IMR-90 (cell line): ENCODE measurements around the gene PITPNM3. TPM values are rescaled to one million over a fixed set of nuclear protein-coding genes. Genes with fewer than 3 reads are reported as not detected.

Experiments
- ATAC-seq: fragments of 200-7000 bp; cut with Tn5 transposase; 2 replicates; pipeline ENCODE4 v1.9.1; 2020; ENCODE audit warnings: low read depth, mild to moderate bottlenecking, moderate library complexity
- BruUV-seq: library from RNA; stranded (reverse); fragments of 400-500 nt; replicated peaks from 2 replicates; lab custom pipeline; 2021; lab: Mats Ljungman, UMichigan
- CTCF ChIA-PET: fragments of 300-600 bp; formaldehyde crosslinking; extraction: SDS; loops from one replicate; lab custom pipeline; 2021; ENCODE audit warnings: antibody characterized with exemption; lab: Yijun Ruan, JAX
- POLR2A ChIA-PET: fragments of 300-600 bp; sonication (Branson Sonifier 250); formaldehyde crosslinking; loops from one replicate; lab custom pipeline; 2022; ENCODE audit warnings: antibody characterized with exemption; ENCODE audit not compliant: unreplicated experiment; lab: Charles Lee
- DNase-seq: peaks from one replicate; pipeline ENCODE4 v3.0.0; 2013
- H2AFZ ChIP-seq: replicated peaks from 2 replicates; pipeline ENCODE3; 2013; ENCODE audit warnings: low read length, mild to moderate bottlenecking; ENCODE audit not compliant: poor library complexity
- H2AK5ac ChIP-seq: 2 replicates; pipeline ENCODE4 v1.6.1; 2013; ENCODE audit warnings: low read depth, low read length, inconsistent platforms
- H2AK9ac ChIP-seq: replicated peaks from 2 replicates; pipeline ENCODE3; 2013; ENCODE audit warnings: mild to moderate bottlenecking, low read depth, low read length, moderate library complexity; ENCODE audit not compliant: poor library complexity
- H2BK120ac ChIP-seq: 2 replicates; pipeline ENCODE4 v1.6.1; 2013; ENCODE audit warnings: low read depth, low read length, inconsistent platforms
- H2BK15ac ChIP-seq: 3 replicates; pipeline ENCODE4 v1.6.1; 2013; ENCODE audit warnings: low read depth, low read length, inconsistent platforms
- H2BK20ac ChIP-seq: 2 replicates; pipeline ENCODE4 v1.6.1; 2013; ENCODE audit warnings: low read depth, mild to moderate bottlenecking, inconsistent platforms, low read length, moderate library complexity
- H2BK5ac ChIP-seq: 2 replicates; pipeline ENCODE4 v1.6.1; 2013; ENCODE audit warnings: mild to moderate bottlenecking, low read depth, low read length, inconsistent platforms; ENCODE audit not compliant: poor library complexity, severe bottlenecking
- H3K14ac ChIP-seq: replicated peaks from 2 replicates; pipeline ENCODE4 v1.6.1; 2013; ENCODE audit warnings: low read depth, low read length, inconsistent platforms
- H3K18ac ChIP-seq: 2 replicates; pipeline ENCODE4 v1.6.1; 2013; ENCODE audit warnings: low read depth, low read length, control low read depth
- H3K23ac ChIP-seq: 2 replicates; pipeline ENCODE4 v1.6.1; 2013; ENCODE audit warnings: low read depth, low read length, inconsistent platforms
- H3K27ac ChIP-seq: 2 replicates; pipeline ENCODE4 v1.5.1; 2013; ENCODE audit warnings: mild to moderate bottlenecking, control low read depth, low read length; ENCODE audit not compliant: insufficient read depth
- H3K27me3 ChIP-seq: 2 replicates; pipeline ENCODE4 v1.6.1; 2013; ENCODE audit warnings: low read length; ENCODE audit not compliant: control insufficient read depth, insufficient read depth
- H3K36me3 ChIP-seq: 2 replicates; pipeline ENCODE4 v1.6.1; 2013; ENCODE audit warnings: low read length, mixed read lengths; ENCODE audit not compliant: control insufficient read depth, insufficient read depth
- H3K4ac ChIP-seq: 2 replicates; pipeline ENCODE4 v1.6.1; 2013; ENCODE audit warnings: low read depth, low read length, inconsistent platforms
- H3K4me1 ChIP-seq: 2 replicates; pipeline ENCODE4 v1.6.1; 2013; ENCODE audit warnings: low read length, mixed read lengths; ENCODE audit not compliant: control insufficient read depth, insufficient read depth
- H3K4me2 ChIP-seq: 2 replicates; pipeline ENCODE4 v1.6.1; 2013; ENCODE audit warnings: low read depth, mild to moderate bottlenecking, control low read depth, low read length, moderate library complexity
- H3K4me3 ChIP-seq: 2 replicates; pipeline ENCODE4 v1.5.1; 2013; ENCODE audit warnings: low read depth, mild to moderate bottlenecking, control low read depth, low read length, moderate library complexity; ENCODE audit not compliant: insufficient read depth
- H3K56ac ChIP-seq: 2 replicates; pipeline ENCODE4 v1.6.1; 2013; ENCODE audit warnings: low read length, inconsistent platforms; ENCODE audit not compliant: insufficient read depth; ENCODE audit errors: extremely low read depth
- H3K79me1 ChIP-seq, 2 experiments: 2 replicates each; pipeline ENCODE4 v1.6.1; 2013; ENCODE audit warnings: low read length in 2 of 2, inconsistent platforms in 1 of 2, low read depth in 1 of 2
- H3K9ac ChIP-seq: 2 replicates; pipeline ENCODE4 v1.6.1; 2013; ENCODE audit warnings: low read depth, low read length, control low read depth
- H3K9me1 ChIP-seq: 2 replicates; pipeline ENCODE4 v1.6.1; 2013; ENCODE audit warnings: low read length, inconsistent platforms; ENCODE audit not compliant: insufficient read depth
- H3K9me3 ChIP-seq: 2 replicates; pipeline ENCODE4 v1.6.1; 2013; ENCODE audit warnings: low read length; ENCODE audit not compliant: control insufficient read depth, insufficient read depth
- H4K20me1 ChIP-seq: 2 replicates; pipeline ENCODE4 v1.6.1; 2013; ENCODE audit warnings: low read length, inconsistent platforms; ENCODE audit not compliant: insufficient read depth
- H4K5ac ChIP-seq: 2 replicates; pipeline ENCODE4 v1.6.1; 2013; ENCODE audit warnings: mild to moderate bottlenecking, low read depth, low read length, control low read depth
- H4K8ac ChIP-seq, 2 experiments: 2 replicates each; pipeline ENCODE4 v1.6.1; 2013; ENCODE audit warnings: low read depth in 2 of 2, low read length in 2 of 2, control low read depth in 1 of 2, inconsistent platforms in 1 of 2
- H4K91ac ChIP-seq: 2 replicates; pipeline ENCODE4 v1.6.1; 2013; ENCODE audit warnings: low read depth, low read length, inconsistent platforms; ENCODE audit not compliant: insufficient read depth
- CEBPB ChIP-seq: IDR thresholded peaks from 2 replicates; pipeline ENCODE4 v1.6.1; 2012; ENCODE audit warnings: low read depth, low read length, improper control_type of control experiment
- CHD1 ChIP-seq: IDR thresholded peaks from 2 replicates; pipeline ENCODE4 v1.6.1; 2012; ENCODE audit warnings: low read depth, low read length, improper control_type of control experiment
- FOS ChIP-seq: fragments of 150-350 bp; IDR thresholded peaks from 2 replicates; pipeline ENCODE4 v1.6.1; 2016; ENCODE audit warnings: low read depth, low read length
- MAFK ChIP-seq: IDR thresholded peaks from 2 replicates; pipeline ENCODE4 v1.6.1; 2012; ENCODE audit warnings: low read depth, low read length, improper control_type of control experiment
- SMC3 ChIP-seq: fragments of 150-350 bp; IDR thresholded peaks from 2 replicates; pipeline ENCODE4 v1.6.1; 2016; ENCODE audit warnings: low read depth, mild to moderate bottlenecking, antibody characterized with exemption, low read length, moderate library complexity
- WGBS, 2 experiments: methylation state at CpG; one replicate each; pipeline versions ENCODE4 v1.1.5 to v1.1.7; 2013; ENCODE audit warnings: missing lambda C conversion rate in 2 of 2; ENCODE audit not compliant: insufficient read length in 1 of 2; ENCODE audit errors: extremely low coverage in 2 of 2; 5-methylcytosine and 5-hydroxymethylcytosine counted together
- dilution Hi-C: fragments of 300-500 bp; cut with HindIII; formaldehyde crosslinking; loops from one replicate; pipeline ENCODE4 v1.14.3; 2018; ENCODE audit warnings: low sequenced_read_pairs; ENCODE audit not compliant: unreplicated experiment
- in situ Hi-C: fragments of 300-500 bp; cut with MboI; formaldehyde crosslinking; loops from 3 replicates; pipeline ENCODE4 v1.14.3; 2019; ENCODE audit warnings: low sequenced_read_pairs, inconsistent platforms, mixed read lengths
- intact Hi-C: fragments of 100-400 bp; cut with micrococcal nuclease; formaldehyde crosslinking; loops from 2 replicates; pipeline ENCODE4 v1.10.0; 2022
- polyA plus RNA-seq, 3 experiments: library from polyadenylated mRNA; depleted of rRNA; stranded (reverse); fragments of >200 nt; gene quantifications; 2 replicates each; pipeline ENCODE4 v1.2.3, GENCODE V29; 2012; ENCODE audit warnings: low replicate concordance in 1 of 3
- total RNA-seq: library from RNA; depleted of rRNA; stranded (reverse); fragments of >200 nt; gene quantifications from 2 replicates; pipeline ENCODE4 v1.2.3, GENCODE V29; 2012
- TF ChIP-seq, protein P1 (sequence below): fragments of 150-350 bp; IDR thresholded peaks from 2 replicates; pipeline ENCODE4 v1.6.1; 2016; ENCODE audit warnings: low read depth, mild to moderate bottlenecking, low read length, moderate library complexity, borderline replicate concordance
- TF ChIP-seq, protein P2 (sequence below): conservative IDR thresholded peaks from 2 replicates; pipeline ENCODE4 v1.5.1; 2012; ENCODE audit warnings: mild to moderate bottlenecking, low read depth, low read length, improper control_type of control experiment
- TF ChIP-seq, protein P3 (sequence below): fragments of 150-350 bp; IDR thresholded peaks from 2 replicates; pipeline ENCODE4 v1.6.1; 2017; ENCODE audit warnings: mild to moderate bottlenecking, antibody characterized with exemption, low read length, low read depth

The PITPNM3 gene
- total and polyA plus RNA-seq, 2 of the 4 experiments (the other 2 are of a cell fraction), result 0.54 to 1.7 TPM

DNA sequence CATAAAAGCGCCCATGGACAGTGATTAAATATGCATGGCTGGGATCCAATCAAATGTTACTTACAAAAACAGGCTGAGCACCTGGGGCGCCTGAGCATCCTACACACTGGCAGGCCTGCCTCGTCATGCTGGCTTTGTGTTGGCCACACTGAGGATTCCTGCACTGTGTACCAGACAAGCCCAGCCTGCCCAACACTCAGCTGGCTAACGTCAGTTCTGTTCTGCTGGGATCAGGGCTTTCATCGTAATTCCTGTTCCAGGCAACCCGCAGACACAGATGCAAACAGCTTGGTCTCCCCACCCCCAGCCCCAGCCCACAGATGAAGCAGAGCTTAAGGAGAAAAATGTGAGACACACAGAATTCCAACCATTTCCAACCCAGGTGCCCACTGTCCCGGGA is 81.4 kb downstream of the PITPNM3 start:
- Histone ChIP-seq H3K27ac (no peak overlapping the region), H4K8ac (no peak overlapping the region), H3K23ac (no peak overlapping the region), H3K36me3 (no peaks in the 10 kb centered on the region), H3K4me1 (peaks cover 13% of the 10 kb centered on the region), H2AFZ (no peak overlapping the region), H3K4me2 (no peak overlapping the region), H3K27me3 (peaks cover 2% of the 10 kb centered on the region; the same call in 1 of the 2 replicates), H2BK5ac (no peak overlapping the region), H3K9me3 (no peaks in the 10 kb centered on the region), H2BK20ac (no peak overlapping the region), H2AK5ac (no peak overlapping the region), H2AK9ac (no peak overlapping the region), H3K9ac (no peak overlapping the region), H3K4me3 (no peak overlapping the region), H3K4ac (no peak overlapping the region), H2BK120ac (no peak overlapping the region), H3K56ac (no peak overlapping the region), H3K9me1 (peaks cover 7% of the 10 kb centered on the region; the same call in 1 of the 2 replicates), H2BK15ac (no peak overlapping the region), H3K79me1 (no peaks in the 10 kb centered on the region), H4K20me1 (peaks cover 5% of the 10 kb centered on the region; the same call in 1 of the 2 replicates), H4K5ac (no peak overlapping the region), H3K18ac (no peak overlapping the region), H4K91ac (no peak overlapping the region), H3K14ac (no peak overlapping the region)
- no TSS peak for BruUV-seq
- intact Hi-C loops, result loop anchor here (5.0 kb wide), 2 partner anchors 82 to 117 kb away; partner anchors contain the start of gene PITPNM3
- DNase-seq, result no peak
- in situ Hi-C loops, result loop anchor here (10.0 kb wide), 1 partner anchor 170 kb away; the partner anchor contains the start of genes KIAA0753 and TXNDC17
- ChIA-PET POLR2A (no interaction called here), CTCF (no interaction called here)
- dilution Hi-C loops, result no loop called here
- no peak for ATAC-seq
- no peak for TF ChIP-seq MAFK
- TF ChIP-seq FOS, result no peak
- TF ChIP-seq SMC3, result no peak
- TF ChIP-seq, protein P1, sequence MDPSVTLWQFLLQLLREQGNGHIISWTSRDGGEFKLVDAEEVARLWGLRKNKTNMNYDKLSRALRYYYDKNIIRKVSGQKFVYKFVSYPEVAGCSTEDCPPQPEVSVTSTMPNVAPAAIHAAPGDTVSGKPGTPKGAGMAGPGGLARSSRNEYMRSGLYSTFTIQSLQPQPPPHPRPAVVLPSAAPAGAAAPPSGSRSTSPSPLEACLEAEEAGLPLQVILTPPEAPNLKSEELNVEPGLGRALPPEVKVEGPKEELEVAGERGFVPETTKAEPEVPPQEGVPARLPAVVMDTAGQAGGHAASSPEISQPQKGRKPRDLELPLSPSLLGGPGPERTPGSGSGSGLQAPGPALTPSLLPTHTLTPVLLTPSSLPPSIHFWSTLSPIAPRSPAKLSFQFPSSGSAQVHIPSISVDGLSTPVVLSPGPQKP, result no peak
- TF ChIP-seq, protein P2, sequence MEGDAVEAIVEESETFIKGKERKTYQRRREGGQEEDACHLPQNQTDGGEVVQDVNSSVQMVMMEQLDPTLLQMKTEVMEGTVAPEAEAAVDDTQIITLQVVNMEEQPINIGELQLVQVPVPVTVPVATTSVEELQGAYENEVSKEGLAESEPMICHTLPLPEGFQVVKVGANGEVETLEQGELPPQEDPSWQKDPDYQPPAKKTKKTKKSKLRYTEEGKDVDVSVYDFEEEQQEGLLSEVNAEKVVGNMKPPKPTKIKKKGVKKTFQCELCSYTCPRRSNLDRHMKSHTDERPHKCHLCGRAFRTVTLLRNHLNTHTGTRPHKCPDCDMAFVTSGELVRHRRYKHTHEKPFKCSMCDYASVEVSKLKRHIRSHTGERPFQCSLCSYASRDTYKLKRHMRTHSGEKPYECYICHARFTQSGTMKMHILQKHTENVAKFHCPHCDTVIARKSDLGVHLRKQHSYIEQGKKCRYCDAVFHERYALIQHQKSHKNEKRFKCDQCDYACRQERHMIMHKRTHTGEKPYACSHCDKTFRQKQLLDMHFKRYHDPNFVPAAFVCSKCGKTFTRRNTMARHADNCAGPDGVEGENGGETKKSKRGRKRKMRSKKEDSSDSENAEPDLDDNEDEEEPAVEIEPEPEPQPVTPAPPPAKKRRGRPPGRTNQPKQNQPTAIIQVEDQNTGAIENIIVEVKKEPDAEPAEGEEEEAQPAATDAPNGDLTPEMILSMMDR, result no peak
- TF ChIP-seq, protein P3, sequence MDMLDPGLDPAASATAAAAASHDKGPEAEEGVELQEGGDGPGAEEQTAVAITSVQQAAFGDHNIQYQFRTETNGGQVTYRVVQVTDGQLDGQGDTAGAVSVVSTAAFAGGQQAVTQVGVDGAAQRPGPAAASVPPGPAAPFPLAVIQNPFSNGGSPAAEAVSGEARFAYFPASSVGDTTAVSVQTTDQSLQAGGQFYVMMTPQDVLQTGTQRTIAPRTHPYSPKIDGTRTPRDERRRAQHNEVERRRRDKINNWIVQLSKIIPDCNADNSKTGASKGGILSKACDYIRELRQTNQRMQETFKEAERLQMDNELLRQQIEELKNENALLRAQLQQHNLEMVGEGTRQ, result no peak
- no peak for TF ChIP-seq CHD1
- no peak for TF ChIP-seq CEBPB
- 69% methylated on average over 3 of the region's 7 CpGs; no CpG with 5 or more reads in 1 of the 2 experiments for WGBS, 2 experiments
